Effector CD8-positive, alpha-beta T cell (primary cell): ENCODE data around the gene METAP1D.

Experiments used
- DNase-seq: peaks from one replicate; lab custom pipeline; 2025; lab: John Stamatoyannopoulos, UW

Gene METAP1D

GRCh38 chr2:172080641-172081220, 81.0 kb downstream of the METAP1D start:
- no peak for DNase-seq

GRCh38 chr2:172081221-172082022, 81.7 kb downstream of the METAP1D start:
- DNase-seq: no peak

GRCh38 chr2:172082105-172082943, 82.6 kb downstream of the METAP1D start:
- DNase-seq: no peak

GRCh38 chr2:172082944-172083627, 83.3 kb downstream of the METAP1D start:
- DNase-seq: no peak

GRCh38 chr2:172083628-172084394, 84.1 kb downstream of the METAP1D start:
- no peak for DNase-seq

- DNase-seq: no peak
Measured at GRCh38 chr2:172084395-172084644, 84.6 kb downstream of the METAP1D start.

- DNase-seq: no peak
Measured at GRCh38 chr2:172084645-172085459, 85.1 kb downstream of the METAP1D start.

- no peak for DNase-seq
Measured at GRCh38 chr2:172085460-172086159, 85.9 kb downstream of the METAP1D start, which contains the start of gene DLX1. DLX1 (plus strand) TSS chr2:172085507; CDS start chr2:172085678, 171 bp downstream.

GRCh38 chr2:172086241-172087206, 86.8 kb downstream of the METAP1D start:
- DNase-seq: peak; percentile 43

- DNase-seq: no peak
Measured at GRCh38 chr2:172087207-172087779, 87.5 kb downstream of the METAP1D start.

- DNase-seq: no peak
Measured at GRCh38 chr2:172087780-172088244, 88.1 kb downstream of the METAP1D start.

GRCh38 chr2:172088245-172089004, 88.7 kb downstream of the METAP1D start:
- DNase-seq: no peak

- DNase-seq: no peak
Measured at GRCh38 chr2:172089005-172089504, 89.3 kb downstream of the METAP1D start.

- no peak for DNase-seq
Measured at GRCh38 chr2:172089633-172090032, 89.9 kb downstream of the METAP1D start.

GRCh38 chr2:172090044-172090961, 90.5 kb downstream of the METAP1D start:
- DNase-seq: no peak

GRCh38 chr2:172091000-172091641, 91.4 kb downstream of the METAP1D start:
- DNase-seq: no peak
